Measurements from ENCODE around the gene FOXF2.

FOXF2 gene

DNA sequence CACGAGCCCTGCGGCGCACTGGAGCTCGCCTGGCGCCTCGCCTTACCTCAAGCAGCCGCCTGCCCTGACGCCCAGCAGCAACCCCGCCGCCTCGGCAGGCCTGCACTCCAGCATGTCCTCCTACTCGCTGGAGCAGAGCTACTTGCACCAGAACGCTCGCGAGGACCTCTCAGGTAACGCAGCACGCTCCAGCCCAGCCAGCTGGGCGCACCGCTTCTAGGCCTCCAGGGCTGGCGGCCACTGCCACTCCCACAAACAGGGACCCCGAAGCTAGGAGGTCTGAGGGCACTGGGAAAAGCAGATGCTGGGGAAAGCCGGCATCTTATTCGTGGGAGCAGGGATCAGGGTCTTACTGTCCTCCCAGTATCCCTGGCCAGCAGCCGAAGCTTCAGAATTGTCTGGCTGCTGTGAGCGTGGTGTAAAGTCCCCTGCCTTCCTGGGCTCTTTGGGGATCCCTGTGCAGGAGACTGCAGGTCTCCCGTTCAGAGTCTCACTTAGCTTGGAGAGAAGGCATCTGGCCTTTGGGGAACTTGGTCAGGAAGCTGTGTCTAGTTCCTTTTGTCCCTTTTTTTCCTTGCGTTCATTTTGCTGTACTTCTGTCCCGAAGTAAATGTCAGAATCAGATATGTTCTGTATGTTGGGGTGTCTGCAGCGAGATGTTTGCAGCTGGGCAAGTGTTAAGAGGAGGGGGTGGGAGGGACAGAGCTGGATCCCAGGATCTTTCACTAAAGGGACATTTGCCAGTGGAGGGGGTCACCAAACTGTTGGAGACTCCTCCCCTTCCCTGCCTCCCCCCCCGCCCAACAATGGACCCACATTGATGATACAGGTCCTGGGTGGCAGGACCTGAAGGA lies 1.8 kb downstream of the FOXF2 start:
- no peak for DNase-seq (ENCODE audit: low read depth in 2 of 2)

DNA sequence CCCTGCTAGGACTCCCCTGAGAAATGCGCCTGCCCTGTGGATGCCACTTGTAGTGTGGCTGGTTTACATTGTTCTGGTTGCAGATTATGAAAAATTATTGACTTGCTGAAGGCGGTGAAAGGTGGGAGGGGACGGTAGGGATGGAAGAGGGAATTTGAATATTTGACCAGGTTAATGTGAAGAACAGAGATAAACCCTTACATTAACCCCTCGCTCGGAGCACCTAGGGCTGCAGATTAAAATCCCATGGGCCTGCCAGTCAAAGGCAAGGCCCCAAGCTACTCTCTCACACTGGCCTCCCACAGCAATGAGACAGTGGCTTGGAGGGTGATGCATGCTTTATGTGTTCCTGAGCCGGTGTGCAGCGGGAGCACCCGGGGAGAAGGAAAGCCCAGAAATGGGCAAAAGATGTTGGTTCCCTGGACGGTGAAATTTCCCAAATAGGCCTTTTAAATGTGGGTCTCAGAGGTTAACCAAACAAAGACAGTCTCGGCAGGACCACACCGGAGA lies 2.5 kb downstream of the FOXF2 start:
- no peak for DNase-seq (ENCODE audit: low read depth in 2 of 2)

DNA sequence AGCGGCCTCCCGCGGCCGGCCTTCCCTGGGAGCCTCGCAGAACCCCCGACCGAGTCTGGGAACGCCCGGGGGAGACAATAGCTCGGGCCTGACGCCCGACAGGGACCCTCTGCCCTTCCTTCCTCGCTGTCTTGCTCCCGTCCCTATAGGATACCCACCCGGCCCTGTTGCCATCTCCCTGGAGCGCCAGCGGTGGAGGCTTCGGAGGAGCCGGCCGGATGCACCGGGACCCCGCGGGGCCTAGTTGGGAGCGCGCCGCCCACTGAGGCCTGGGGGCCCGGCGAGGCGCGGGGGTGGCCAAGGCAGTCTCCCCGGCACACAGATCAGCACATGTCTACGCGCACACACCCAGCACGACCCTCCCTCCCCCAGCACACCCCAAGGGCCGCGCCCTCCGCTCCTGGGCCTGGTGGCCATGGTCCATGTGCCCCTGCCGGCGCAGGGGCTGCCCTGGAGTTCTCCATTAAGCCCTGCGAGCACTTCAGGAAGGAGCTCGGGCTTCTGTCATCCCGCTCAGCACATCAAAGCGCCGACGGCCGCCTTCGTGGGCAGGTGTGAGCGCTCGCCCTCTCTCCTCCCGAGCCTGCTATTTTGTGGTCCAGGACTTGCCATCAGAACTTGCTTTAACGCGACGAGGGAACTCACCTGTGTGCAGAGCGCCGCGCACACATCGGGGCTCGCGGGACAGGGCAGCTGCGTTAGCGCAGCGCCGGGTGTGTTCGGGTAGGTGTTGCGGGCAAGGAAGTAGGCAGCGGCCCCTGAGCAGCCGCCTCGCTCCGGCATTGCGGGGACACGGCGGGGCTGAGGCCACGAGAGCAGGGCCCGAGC lies 3.7 kb downstream of the FOXF2 start:
- no peak for DNase-seq (ENCODE audit: low read depth in 2 of 2)

DNA sequence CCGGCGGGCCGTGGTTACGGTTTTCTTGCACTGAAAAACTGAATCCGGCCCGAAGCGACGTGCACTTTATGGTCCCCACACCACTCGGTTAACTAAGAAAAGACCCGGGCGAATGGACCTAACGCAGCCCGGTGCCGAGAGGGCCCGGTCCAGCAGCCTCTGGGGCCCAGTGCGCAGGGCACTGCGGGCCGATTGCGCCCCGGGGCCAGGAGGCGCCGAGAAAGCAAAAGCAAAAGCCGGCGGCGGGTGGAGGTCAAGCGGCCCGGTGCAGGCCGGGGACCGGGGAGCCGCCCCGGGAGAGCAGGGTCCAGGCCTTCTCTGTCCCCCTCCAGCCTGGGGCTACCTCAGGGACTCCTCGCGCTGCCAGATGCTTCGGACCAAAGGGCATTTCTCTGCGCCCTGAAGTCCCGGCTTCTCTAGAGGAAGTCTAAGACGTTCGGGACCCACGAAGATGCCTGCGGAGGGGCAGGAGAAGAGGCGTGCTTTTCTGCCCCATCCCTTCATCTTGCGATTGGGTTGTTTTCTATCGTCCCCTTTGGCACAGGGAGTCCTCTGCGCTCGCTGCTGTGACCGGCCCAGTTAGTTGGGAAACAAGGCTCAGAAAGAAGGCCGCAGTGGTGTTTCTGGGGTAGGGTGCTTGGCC lies 4.4 kb downstream of the FOXF2 start:
- DNase-seq (ENCODE audit: low read depth in 2 of 2): no peak

DNA sequence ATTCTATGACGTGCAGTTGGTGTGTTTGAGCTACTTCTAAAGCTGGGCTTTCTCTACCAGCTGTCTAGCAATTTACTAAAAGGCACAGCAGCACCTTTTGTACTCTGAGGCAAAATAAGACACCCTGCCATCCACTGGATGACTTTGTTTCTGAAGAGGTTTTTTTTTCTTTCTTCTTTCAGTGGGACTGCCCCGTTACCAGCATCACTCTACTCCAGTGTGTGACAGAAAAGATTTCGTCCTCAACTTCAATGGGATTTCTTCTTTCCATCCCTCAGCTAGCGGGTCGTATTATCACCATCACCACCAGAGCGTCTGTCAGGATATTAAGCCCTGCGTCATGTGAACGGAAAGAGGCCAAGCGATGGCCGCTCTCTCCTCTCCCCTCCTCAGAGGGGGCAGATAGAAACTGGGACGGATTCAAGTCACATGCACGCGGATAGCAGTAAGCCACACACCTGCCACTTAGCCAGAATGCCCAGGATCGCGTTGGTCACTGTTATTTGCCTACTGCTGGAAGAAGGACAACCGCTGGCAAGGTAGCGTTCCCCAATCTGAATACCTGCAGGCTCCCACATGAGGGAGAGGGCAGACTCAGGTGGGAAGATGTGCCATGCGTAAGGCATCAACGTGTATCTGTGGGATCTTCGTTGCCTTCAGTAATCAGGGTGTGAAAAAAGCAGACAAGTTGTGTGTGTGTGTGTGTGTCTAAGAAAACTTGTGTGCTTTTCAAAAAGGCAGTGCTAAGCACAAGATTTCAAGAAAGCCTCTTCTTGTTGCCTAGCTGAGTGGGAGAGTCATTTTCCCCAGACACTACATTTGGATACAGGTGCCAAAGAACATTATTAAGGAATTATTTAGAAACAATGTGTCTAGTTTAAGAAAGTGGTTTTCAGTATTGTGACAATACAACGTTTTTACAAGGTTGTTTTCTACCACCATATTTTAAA lies 5.4 kb downstream of the FOXF2 start:
- DNase-seq (ENCODE audit: low read depth in 2 of 2): no peak

DNA sequence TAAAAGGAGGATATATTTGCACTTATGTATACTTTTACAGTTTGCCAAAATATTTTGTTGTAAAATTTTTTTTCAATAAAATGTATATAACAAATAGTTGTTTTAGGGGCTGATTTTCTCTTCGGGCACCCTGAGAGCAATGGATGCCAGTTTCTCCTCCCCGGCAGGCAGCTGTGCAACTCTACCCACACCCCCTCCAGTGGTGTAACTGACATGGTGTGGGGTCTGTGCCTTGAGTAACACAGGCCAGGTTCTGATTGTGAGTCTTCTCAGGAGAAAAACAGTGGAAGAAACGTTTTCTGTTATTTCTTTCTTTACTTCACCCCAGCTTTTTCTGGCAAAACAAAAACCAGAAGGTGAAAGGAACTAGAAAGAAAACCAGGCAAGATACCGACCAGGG lies 6.1 kb downstream of the FOXF2 start:
- no peak for DNase-seq (ENCODE audit: low read depth in 2 of 2)

DNA sequence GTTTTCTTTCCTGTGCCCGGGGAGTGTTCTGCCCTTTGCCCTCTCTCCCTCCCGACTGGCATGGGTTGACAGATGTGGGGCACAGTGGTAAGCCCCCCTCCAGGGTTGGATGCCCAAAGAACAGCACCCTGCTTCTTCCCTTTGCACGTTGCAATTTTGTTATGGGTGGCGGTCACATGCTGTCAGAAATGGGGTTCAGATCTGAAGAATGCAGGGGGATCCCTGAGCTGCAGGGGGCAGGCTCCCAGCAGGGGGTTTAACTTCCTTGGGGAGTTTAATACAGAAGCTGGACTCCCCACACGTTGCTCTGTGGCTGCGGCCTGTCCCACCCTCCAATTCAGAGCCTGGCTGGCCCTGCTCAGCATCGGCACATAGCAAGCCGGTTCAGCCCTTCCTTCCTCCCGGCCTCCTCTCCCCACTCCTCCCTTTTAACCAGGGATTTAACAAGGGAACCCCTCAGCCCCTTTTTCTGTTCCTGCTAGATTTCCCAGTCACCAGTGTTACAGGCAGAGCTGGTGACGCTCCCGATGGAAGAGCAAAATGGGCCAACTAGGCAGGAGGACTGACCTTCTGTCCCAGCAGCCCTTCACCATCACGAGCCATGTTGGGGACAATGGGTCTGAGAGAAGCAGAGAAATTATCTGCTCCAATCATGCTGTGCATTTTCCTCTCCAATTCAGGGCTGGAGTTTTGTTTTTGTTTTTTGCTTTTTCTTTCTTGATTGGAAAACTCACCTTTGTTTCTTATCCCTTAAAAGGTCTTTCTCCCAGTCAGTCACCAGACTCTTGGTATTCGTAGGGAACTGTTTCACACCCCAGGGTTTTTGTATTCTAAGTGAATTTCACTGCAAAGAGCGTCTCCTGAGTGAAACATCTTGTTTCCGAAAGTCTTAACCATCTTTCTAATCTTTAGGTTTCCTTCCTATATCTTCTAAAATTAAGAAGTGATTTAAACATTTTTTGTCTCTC lies 6.8 kb downstream of the FOXF2 start:
- no peak for DNase-seq (ENCODE audit: low read depth in 2 of 2)

DNA sequence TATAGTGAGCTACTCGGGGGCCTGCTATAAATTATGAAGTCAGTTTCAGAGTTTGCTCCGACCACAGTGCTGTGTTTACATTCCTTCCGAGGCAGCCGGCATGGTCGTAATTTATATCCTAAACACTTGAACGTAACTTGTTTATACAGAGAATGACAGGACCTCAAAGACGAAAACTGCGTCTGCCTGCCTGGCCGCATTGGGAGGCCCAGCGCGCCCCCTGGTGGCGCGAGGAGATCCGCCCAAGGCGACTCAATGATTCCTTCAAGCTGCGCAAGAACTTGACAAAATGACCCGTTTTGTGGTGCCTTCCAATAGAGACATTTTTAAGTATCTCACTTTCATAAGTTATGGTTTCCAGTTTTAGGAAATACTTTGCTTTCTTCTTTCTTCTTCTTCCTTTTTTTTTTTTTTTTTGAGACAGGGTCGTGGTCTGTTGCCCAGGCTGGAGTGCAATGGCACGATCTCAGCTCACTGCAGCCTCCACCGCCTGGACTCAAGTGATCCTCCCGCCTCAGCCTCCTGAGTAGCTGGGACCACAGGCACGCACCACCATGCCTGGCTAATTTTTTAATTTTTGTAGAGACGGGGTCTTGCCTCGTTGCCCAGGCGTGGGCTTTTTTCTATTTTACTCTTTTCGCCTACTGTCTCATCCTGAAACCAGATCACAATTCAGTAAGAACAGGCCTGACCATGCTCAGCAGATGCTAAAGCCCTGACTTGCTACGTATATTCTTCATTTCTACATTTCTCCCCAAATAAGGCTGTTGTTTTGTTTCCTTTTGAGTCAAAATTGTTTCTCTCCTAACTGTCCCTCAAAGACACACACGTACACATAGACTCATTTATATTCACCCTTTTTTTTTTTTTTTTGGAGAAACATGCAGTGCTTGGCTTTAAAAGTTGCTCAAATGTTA lies 7.8 kb downstream of the FOXF2 start:
- peak; percentile 32 to 36 for DNase-seq (ENCODE audit: low read depth in 2 of 2)

DNA sequence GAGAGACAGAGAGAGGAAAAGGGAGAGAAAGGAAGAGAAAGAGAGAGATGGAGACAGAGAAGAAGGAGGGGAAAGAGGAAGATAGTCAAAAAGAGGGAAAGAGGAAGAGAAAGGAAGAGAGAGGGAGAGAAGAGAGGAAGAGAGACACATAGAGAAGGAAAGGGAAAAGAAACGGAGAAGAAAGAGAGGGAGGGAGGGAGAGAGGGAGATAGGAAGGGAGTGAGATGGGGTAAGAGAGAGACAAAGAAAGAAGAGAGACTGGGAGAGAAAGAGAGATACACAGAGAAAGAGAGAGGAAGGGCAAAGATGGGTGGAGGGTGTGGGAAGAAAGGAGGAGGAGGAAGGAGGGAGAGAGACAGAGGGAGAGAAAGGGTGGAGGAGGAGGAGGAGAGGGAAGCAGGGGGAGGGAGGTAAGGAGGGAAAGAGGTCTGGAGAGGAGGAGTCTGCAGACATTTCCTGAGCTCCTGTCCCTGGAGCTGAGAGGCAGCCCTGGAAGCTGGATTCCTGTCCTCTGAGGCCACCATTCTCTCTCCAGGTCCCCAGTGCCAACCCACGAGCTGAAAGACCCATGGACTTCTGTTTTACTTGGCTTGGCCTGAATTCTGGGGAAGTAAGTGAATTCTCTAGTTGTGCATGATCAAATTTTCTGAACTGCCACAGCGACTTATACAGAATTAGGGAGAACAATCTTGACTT lies 9.9 kb downstream of the FOXF2 start:
- no peak for DNase-seq (ENCODE audit: low read depth in 2 of 2)

DNA sequence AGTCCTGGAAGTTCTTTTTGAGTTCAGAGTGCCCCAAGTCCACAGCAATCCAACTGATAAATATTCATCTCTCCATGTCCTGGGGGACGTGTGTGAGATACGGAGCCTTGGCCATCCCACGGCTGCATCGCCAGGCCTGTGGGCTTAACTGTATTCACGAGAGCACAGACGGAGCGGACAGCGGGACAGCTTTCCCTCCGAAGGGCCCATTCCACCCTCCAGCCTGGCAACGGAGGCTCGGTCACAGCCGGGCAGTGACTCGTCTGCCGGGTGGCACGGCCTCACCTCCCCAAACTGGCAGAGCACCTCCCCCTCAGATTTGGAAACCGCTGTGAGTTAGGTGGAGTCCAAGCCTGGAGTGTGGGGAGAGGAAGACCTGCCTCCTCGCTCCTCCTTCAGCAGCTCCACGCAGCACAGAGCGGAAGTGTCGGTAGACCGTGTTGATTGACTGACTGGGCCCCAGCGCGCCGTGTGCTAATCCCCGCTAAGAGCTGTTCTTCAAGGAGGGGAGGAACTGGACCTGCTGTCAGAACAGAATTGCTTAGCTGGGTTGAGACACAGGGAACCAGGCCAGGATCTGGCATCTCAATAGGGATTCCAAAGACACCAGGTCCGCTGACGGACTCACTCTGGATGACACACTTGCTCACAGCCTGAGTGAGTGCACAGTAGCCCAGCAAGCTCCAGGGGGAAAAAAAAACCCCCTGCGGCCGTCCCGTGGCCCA lies 10.9 kb downstream of the FOXF2 start:
- no peak for DNase-seq (ENCODE audit: low read depth in 2 of 2)

DNA sequence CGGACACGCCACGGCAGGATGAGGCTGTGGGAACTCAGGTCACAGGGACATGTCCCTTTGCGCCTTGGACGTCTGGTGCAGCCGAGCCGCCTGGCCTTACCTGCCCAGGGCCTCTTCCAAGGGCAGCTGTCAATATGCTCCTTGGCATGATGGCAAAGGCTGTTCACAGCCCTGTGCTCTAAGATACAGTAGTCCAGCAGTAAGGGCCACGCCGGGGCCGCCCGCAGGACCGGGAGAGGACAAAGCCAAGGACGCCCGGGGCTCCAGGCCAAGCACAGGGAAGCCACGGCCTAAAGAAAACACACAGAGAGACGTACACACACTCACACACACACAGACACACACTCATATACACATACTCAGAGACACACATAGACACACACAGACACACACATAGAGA lies 13.0 kb downstream of the FOXF2 start:
- DNase-seq (ENCODE audit: low read depth in 2 of 2): no peak

DNA sequence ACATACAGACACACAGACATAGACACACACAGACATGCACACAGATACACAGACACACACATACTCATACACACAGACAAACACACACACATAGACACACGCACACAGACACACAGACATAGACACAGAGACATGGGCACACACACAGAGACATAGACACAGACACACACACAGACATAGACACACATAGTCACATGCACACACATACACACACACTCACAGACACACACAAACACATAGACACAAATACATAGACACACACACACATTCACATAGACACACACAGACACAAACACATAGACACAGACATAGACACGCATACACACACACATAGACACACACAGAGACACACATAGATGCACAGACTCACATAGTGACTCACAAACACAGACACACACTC lies 13.5 kb downstream of the FOXF2 start:
- no peak for DNase-seq (ENCODE audit: low read depth in 2 of 2)

DNA sequence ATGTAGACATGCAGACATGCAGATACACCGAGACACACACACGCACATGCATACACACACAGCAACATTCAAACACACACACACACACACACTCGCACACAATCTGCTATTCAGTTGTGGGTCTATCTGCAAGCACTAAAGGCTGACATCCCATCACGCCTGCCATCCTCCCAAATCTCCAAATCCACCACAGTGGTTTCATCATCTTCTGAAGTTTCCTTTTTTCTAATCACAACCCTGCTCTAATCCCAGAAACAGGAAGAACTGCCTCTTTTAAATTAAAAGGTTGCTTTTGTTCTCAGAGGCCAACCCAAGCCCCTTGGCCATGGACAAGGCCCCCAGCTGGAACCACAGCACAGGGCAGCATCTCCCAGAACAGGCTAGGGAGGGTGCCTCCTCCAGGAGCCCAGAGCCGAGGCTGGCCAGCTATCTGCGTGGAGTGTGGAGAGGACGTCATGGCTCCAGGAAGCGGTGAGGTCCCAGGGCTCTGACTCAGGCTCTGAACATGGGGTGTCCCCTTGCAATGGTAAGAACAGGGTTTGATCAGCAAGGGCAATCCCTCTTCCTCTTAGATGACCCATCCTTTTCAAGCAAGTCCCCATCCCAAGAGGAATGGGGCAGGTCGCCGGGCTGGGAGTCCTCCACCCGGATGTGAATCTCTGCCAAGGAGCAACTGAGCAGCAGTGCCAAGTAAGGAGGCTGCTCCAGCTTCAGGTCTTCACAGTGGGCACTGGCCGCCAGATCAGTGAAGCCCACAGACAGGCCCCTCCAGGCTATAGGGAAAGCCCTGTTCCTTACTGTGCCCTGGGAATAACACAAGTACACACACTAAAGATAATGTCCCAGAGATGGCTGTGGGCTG lies 14.7 kb downstream of the FOXF2 start:
- no peak for DNase-seq (ENCODE audit: low read depth in 2 of 2)

DNA sequence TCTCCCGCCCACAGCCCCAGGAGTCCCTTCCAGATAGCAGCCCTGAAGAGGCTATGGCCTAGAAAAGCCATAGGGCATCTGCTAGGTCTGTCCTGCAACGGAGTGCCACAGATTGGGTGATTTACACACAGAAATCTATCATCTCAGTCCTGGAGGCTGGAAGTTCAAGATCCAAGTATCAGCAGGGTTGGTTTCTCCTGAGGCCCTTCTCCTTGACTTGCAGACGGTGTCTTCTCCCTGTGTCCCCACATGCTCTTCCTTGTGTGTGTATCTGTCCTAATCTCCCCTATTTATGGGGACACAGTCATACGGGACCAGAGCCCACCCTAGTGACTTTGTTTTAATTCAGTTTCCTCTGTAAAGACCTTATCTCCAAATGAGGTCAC lies 15.3 kb downstream of the FOXF2 start:
- no peak for DNase-seq (ENCODE audit: low read depth in 2 of 2)

DNA sequence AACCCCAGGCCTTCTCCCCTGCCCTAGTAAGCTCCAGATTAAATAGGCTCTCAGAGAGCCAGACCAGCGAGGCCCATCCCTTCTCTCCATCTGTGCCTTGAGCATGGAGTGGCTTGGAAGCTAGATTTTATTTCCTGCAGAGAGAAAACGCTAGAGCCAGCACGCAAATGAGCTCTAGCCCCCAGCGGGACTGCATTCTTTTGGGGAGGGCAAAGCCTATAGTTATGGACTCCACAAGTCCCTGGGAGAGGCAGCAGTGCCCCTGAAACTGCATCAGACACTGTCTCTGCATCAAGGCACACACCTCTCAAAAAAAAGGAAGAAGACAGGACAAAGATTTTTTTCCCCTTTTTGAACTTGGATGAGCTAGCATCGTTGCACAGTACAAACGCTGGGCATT lies 15.8 kb downstream of the FOXF2 start:
- DNase-seq (ENCODE audit: low read depth in 2 of 2): no peak

DNA sequence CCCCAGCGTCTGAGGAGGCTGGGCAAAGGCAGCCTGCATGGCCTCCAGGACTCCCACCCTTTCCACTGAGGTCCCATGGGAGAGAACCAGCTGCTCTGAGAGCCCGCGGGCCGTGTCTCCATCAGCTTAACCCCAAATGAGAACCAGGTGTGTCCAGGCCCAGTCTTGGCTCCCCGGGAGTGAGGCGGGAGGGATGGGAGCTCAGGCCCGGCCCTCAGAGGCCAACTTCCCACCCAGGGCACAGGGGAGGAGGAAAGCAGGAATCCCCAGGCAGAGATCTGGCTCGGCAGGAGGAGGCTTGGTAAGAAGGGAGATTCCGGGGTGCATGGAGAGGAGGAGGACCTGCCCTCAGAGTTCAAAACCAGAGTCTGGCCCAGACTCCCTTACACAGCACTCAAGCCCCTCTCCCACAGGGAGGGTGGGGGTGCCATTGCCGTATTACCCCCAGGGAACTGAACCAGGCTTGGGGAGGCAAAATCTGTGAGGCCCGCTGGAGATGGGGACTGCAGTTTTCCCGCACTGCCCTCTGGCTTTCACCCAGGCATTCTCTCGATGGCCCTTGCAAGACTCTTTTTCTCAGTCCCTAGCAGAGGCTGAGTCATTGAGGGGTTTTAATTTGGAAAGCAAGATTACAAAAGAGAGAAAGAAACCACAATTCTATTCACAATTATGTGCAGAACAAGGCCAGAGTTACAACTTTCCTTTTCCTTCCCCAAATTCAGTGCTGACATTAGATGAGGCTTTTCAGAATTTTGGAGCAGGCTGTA lies 17.1 kb downstream of the FOXF2 start:
- DNase-seq (ENCODE audit: low read depth in 2 of 2): no peak

Data from fibroblast of skin of left biceps (primary cell).